PFSK-1 (cell line): ENCODE data around the gene NUPR1.

ENCODE experiments used
- FOXP2 ChIP-seq: optimal IDR thresholded peaks from 2 replicates; pipeline ENCODE3; 2011; ENCODE audit warnings: borderline replicate concordance, control low read depth, inconsistent platforms; ENCODE audit not compliant: insufficient read depth; ENCODE audit errors: extremely low read length, extremely low read depth
- POLR2AphosphoS5 ChIP-seq: IDR thresholded peaks from 2 replicates; pipeline ENCODE4 v1.6.1; 2012; ENCODE audit warnings: low read depth, mild to moderate bottlenecking, control low read depth, low read length, moderate library complexity
- REST ChIP-seq, 2 experiments: IDR thresholded peaks; 2 replicates each; pipeline versions ENCODE4 v1.6.1 to v1.8.0; 2011 to 2012; ENCODE audit warnings: low read depth in 2 of 2, low read length in 2 of 2, control low read depth in 1 of 2, inconsistent platforms in 1 of 2, mild to moderate bottlenecking in 1 of 2, moderate library complexity in 1 of 2; ENCODE audit not compliant: insufficient read depth in 1 of 2
- SIN3A ChIP-seq: IDR thresholded peaks from 2 replicates; pipeline ENCODE4 v1.6.1; 2012; ENCODE audit warnings: mild to moderate bottlenecking, low read length, moderate library complexity, borderline replicate concordance; ENCODE audit not compliant: insufficient read depth
- TAF1 ChIP-seq: IDR thresholded peaks from 2 replicates; pipeline ENCODE4 v1.6.1; 2012; ENCODE audit warnings: low read length, control low read depth, borderline replicate concordance; ENCODE audit not compliant: insufficient read depth

The NUPR1 gene

GRCh38 chr16:28580726-28581315 lies 42.0 kb upstream of the NUPR1 start:
- no peak for TF ChIP-seq REST (IDR thresholded peaks at IDR 0.05; ENCODE audit: insufficient read depth in 1 of 2, low read depth in 2 of 2, low read length in 2 of 2)

- TF ChIP-seq POLR2AphosphoS5 = no peak
- no peak for TF ChIP-seq SIN3A
- TF ChIP-seq FOXP2 = no peak
- no peak for TF ChIP-seq TAF1
- TF ChIP-seq REST (IDR thresholded peaks at IDR 0.05; ENCODE audit: insufficient read depth in 1 of 2, low read depth in 2 of 2, low read length in 2 of 2) = no peak
Observed at GRCh38 chr16:28575446-28576109, 36.8 kb upstream of the NUPR1 start.

GRCh38 chr16:28574925-28575324 lies 36.2 kb upstream of the NUPR1 start:
- no peak for TF ChIP-seq SIN3A
- TF ChIP-seq REST (IDR thresholded peaks at IDR 0.05; ENCODE audit: insufficient read depth in 1 of 2, low read depth in 2 of 2, low read length in 2 of 2) = no peak
- TF ChIP-seq TAF1 = no peak
- TF ChIP-seq POLR2AphosphoS5 = no peak
- TF ChIP-seq FOXP2 = no peak

- no peak for TF ChIP-seq SIN3A
- no peak for TF ChIP-seq POLR2AphosphoS5
Observed at GRCh38 chr16:28573738-28574718, 35.3 kb upstream of the NUPR1 start.

GRCh38 chr16:28572696-28573510 lies 34.1 kb upstream of the NUPR1 start:
- TF ChIP-seq FOXP2 (no peak), REST (IDR thresholded peaks at IDR 0.05; ENCODE audit: insufficient read depth in 1 of 2, low read depth in 2 of 2, low read length in 2 of 2) (no peak), SIN3A (no peak), POLR2AphosphoS5 (no peak), TAF1 (no peak)
